CD4-positive, alpha-beta T cell (primary cell): ENCODE measurements around the gene ERC2. TPM values are rescaled to one million over a fixed set of nuclear protein-coding genes. Genes with fewer than 3 reads are reported as not detected.

Experiments
- ATAC-seq: fragments of 200-7000 bp; cut with Tn5 transposase; one replicate; pipeline ENCODE4 v1.10.0; 2022; ENCODE audit warnings: mild to moderate bottlenecking; ENCODE audit not compliant: poor library complexity
- CTCF ChIA-PET: fragments of 350-600 bp; sonication (Branson Sonifier 250); formaldehyde crosslinking; loops from one replicate; lab custom pipeline; 2021; ENCODE audit warnings: antibody characterized with exemption, inconsistent platforms; lab: Charles Lee
- POLR2A ChIA-PET: fragments of 350-600 bp; sonication (Branson Sonifier 250); formaldehyde crosslinking; loops from one replicate; lab custom pipeline; 2021; ENCODE audit warnings: antibody characterized with exemption, inconsistent platforms; lab: Charles Lee
- DNase-seq, 14 experiments: peaks; one replicate each; pipeline ENCODE4 v3.0.0-alpha.2; 2013 to 2020; ENCODE audit warnings: mixed read lengths in 2 of 14
- H3K27ac ChIP-seq, 2 donors: one replicate each; pipeline versions ENCODE4 v1.5.1 to v1.7.0; 2013; ENCODE audit warnings: low read length in 2 of 2, low read depth in 1 of 2, mild to moderate bottlenecking in 1 of 2
- H3K27me3 ChIP-seq, 2 experiments: 1 replicate in 1 of 2; 2 replicates in 1 of 2; pipeline versions ENCODE4 v1.6.1 to v1.7.0; 2013; ENCODE audit warnings: low read length in 2 of 2, control low read depth in 1 of 2, mild to moderate bottlenecking in 1 of 2, moderate library complexity in 1 of 2; ENCODE audit not compliant: insufficient read depth in 2 of 2, control insufficient read depth in 1 of 2
- H3K36me3 ChIP-seq: one replicate; pipeline ENCODE4 v1.6.1; 2013; ENCODE audit warnings: low read length, control low read depth; ENCODE audit not compliant: insufficient read depth
- H3K4me1 ChIP-seq: one replicate; pipeline ENCODE4 v1.6.1; 2013; ENCODE audit warnings: low read length, control low read depth; ENCODE audit not compliant: insufficient read depth
- H3K4me3 ChIP-seq: one replicate; pipeline ENCODE4 v1.5.1; 2013; ENCODE audit warnings: mild to moderate bottlenecking, low read length, moderate library complexity
- H3K9me3 ChIP-seq, 2 experiments: 1 replicate in 1 of 2; 2 replicates in 1 of 2; pipeline versions ENCODE4 v1.6.1 to v1.7.0; 2013; ENCODE audit warnings: low read length in 2 of 2, mild to moderate bottlenecking in 2 of 2, control low read depth in 1 of 2, moderate library complexity in 1 of 2; ENCODE audit not compliant: control insufficient read depth in 1 of 2, insufficient read depth in 1 of 2
- H3K27ac Mint-ChIP-seq: one replicate; pipeline ENCODE4 v1.8.0; 2020; ENCODE audit warnings: mixed read lengths
- H3K27me3 Mint-ChIP-seq: one replicate; pipeline ENCODE4 v1.8.0; 2021; ENCODE audit warnings: mixed read lengths
- H3K36me3 Mint-ChIP-seq: one replicate; pipeline ENCODE4 v1.8.0; 2021; ENCODE audit warnings: low read depth, mixed read lengths
- H3K4me1 Mint-ChIP-seq: one replicate; pipeline ENCODE4 v1.8.0; 2021; ENCODE audit warnings: low read depth, mixed read lengths
- H3K4me3 Mint-ChIP-seq: one replicate; pipeline ENCODE4 v1.8.0; 2020; ENCODE audit warnings: mild to moderate bottlenecking, mixed read lengths
- H3K9me3 Mint-ChIP-seq: one replicate; pipeline ENCODE4 v1.8.0; 2020; ENCODE audit warnings: mixed read lengths
- CTCF ChIP-seq: fragments of 200-600 bp; IDR thresholded peaks from one replicate; pipeline ENCODE4 v1.8.0; 2022; ENCODE audit warnings: antibody characterized with exemption, mild to moderate bottlenecking
- intact Hi-C, 2 experiments: fragments of 100-400 bp; cut with DNase I in 1 of 2; cut with micrococcal nuclease in 1 of 2; formaldehyde crosslinking; loops; one replicate each; pipeline versions ENCODE4 v1.15.1 to v1.9.0; 2023 to 2025; cut with DNase I, micrococcal nuclease
- total RNA-seq, 174 experiments: library from RNA in 2 of 174; stranded (reverse) in 2 of 174; gene quantifications; one replicate each; pipeline ENCODE4 v1.2.3 and lab custom pipeline; 2021 to 2026

Gene ERC2
- total RNA-seq, 2 experiments from 2014 or later, result not detected

DNA sequence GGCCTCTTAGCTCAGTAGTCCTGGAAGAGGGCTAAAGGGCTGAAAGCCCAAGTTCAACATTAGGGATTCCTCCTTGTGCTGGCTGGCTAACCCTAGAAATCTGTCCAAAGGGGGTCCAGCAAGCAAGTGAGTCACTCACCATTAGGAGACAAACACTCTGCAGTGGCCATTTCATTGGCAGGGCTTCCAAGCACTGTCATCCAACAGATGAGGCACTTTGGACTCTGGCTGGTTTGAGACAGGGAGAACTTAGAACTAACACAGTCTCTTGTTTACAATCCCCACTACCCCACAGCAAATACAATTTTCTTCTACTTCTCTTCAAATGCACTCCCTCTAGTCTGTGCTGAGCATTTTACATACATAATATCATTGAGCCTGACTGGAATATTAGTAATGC, 971.0 kb downstream of the ERC2 start:
- Histone ChIP-seq H3K36me3 (no peaks in the 10 kb centered on the region), H3K27ac (no peak overlapping the region), H3K4me1 (no peaks in the 10 kb centered on the region), H3K27me3 (no peaks in the 10 kb centered on the region), H3K4me3 (no peak overlapping the region), H3K9me3 (no peaks in the 10 kb centered on the region)
- Mint-ChIP-seq H3K4me1 (no peaks in the 10 kb centered on the region), H3K9me3 (no peaks in the 10 kb centered on the region), H3K27ac (no peak overlapping the region), H3K4me3 (no peak overlapping the region), H3K27me3 (peaks cover 11% of the 10 kb centered on the region), H3K36me3 (no peaks in the 10 kb centered on the region)
- no peak for DNase-seq
- CTCF ChIA-PET, result no interaction called here
- POLR2A ChIA-PET, result no interaction called here
- no peak for ATAC-seq
- no peak for TF ChIP-seq CTCF
- intact Hi-C loops, result no loop called here

DNA sequence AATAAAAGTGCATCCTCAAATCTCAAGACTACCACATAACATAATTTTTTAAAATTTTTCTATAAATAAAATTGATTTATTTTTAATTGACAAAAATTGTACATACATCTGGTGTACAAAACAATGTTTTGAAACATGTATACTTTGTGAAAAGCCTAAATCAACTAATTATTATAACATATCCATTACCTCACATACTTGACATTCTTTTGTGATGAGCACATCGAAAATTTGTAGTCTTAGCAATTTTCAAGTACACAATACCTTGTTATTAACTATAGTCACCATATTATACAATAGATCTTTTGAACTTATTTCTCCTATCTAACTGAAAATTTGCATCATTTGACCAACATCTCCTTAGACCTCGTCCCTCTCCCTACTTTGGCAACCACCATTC, 973.3 kb downstream of the ERC2 start:
- ChIA-PET POLR2A (no interaction called here), CTCF (no interaction called here)
- Mint-ChIP-seq H3K27ac (no peak overlapping the region), H3K4me3 (no peak overlapping the region), H3K36me3 (no peaks in the 10 kb centered on the region), H3K4me1 (no peaks in the 10 kb centered on the region), H3K9me3 (no peaks in the 10 kb centered on the region), H3K27me3 (peaks cover 19% of the 10 kb centered on the region)
- H3K9me3 ChIP-seq, result no peaks in the 10 kb centered on the region
- TF ChIP-seq CTCF, result no peak
- no peaks in the 10 kb centered on the region for H3K36me3 ChIP-seq
- H3K4me3 ChIP-seq, result no peak overlapping the region
- ATAC-seq (no peak), DNase-seq (no peak)
- no peak overlapping the region for H3K27ac ChIP-seq
- intact Hi-C loops, result no loop called here
- no peaks in the 10 kb centered on the region for H3K4me1 ChIP-seq
- peaks cover 8 to 17% of the 10 kb centered on the region in 2 experiments for H3K27me3 ChIP-seq

- peaks cover 24 to 32% of the 10 kb centered on the region in 2 experiments for H3K27me3 ChIP-seq
- no peaks in the 10 kb centered on the region for H3K36me3 ChIP-seq
- no peak for DNase-seq
- no peaks in the 10 kb centered on the region for H3K36me3 Mint-ChIP-seq
- no peak for TF ChIP-seq CTCF
- CTCF ChIA-PET, result no interaction called here
- H3K27ac Mint-ChIP-seq, result no peak overlapping the region
- peaks cover 35% of the 10 kb centered on the region for H3K27me3 Mint-ChIP-seq
- H3K9me3 Mint-ChIP-seq, result no peaks in the 10 kb centered on the region
- no peak overlapping the region for H3K4me3 Mint-ChIP-seq
- ATAC-seq, result no peak
- intact Hi-C loops, result no loop called here
- no peaks in the 10 kb centered on the region for H3K4me1 ChIP-seq
- H3K4me1 Mint-ChIP-seq, result no peaks in the 10 kb centered on the region
- no peak overlapping the region for H3K4me3 ChIP-seq
- peaks cover 0 to 16% of the 10 kb centered on the region in 2 experiments for H3K9me3 ChIP-seq
- POLR2A ChIA-PET, result no interaction called here
- H3K27ac ChIP-seq, result no peak overlapping the region
Observed at GRCh38 chr3:55492976-55493375, 975.3 kb downstream of the ERC2 start.
